SK-N-SH treated with all-trans-retinoic acid at 6 μM for 48 hours (cell line): ENCODE measurements around the gene ARSG.

Experiments
- ATAC-seq: fragments of 200-7000 bp; cut with Tn5 transposase; 3 replicates; pipeline ENCODE4 v1.9.1; 2020; ENCODE audit warnings: mild to moderate bottlenecking, moderate library complexity
- ARNTL ChIP-seq: fragments of 450-650 bp; formaldehyde crosslinking; IDR thresholded peaks from 2 replicates; pipeline ENCODE4 v1.5.0; 2020; ENCODE audit warnings: low read depth, mild to moderate bottlenecking, moderate library complexity, borderline replicate concordance
- BACH2 ChIP-seq: fragments of 250-450 bp; sonication (Bioruptor Pico); IDR thresholded peaks from 2 replicates; pipeline ENCODE4 v1.9.0; 2021; ENCODE audit warnings: mild to moderate bottlenecking, borderline replicate concordance
- CREB5 ChIP-seq: fragments of 250-450 bp; sonication (Bioruptor Pico); IDR thresholded peaks from 2 replicates; pipeline ENCODE4 v1.5.1; 2020; ENCODE audit warnings: low read depth, mild to moderate bottlenecking, moderate library complexity
- CSDC2 ChIP-seq: fragments of 250-450 bp; sonication (Bioruptor Pico); IDR thresholded peaks from 2 replicates; pipeline ENCODE4 v1.5.0; 2020; ENCODE audit warnings: mild to moderate bottlenecking, moderate library complexity
- ESRRG ChIP-seq: fragments of 250-450 bp; sonication (Bioruptor Pico); IDR thresholded peaks from 2 replicates; pipeline ENCODE4 v1.6.1; 2021; ENCODE audit warnings: mild to moderate bottlenecking
- ISL1 ChIP-seq: fragments of 250-450 bp; sonication (Bioruptor Pico); IDR thresholded peaks from 2 replicates; pipeline ENCODE4 v2.1.2; 2022; ENCODE audit warnings: mild to moderate bottlenecking, moderate library complexity
- OSR1 ChIP-seq: fragments of 250-450 bp; sonication (Bioruptor Pico); IDR thresholded peaks from 2 replicates; pipeline ENCODE4 v1.8.0; 2022; ENCODE audit warnings: moderate library complexity, mild to moderate bottlenecking, inconsistent platforms
- PATZ1 ChIP-seq: fragments of 250-450 bp; sonication (Bioruptor Pico); IDR thresholded peaks from 2 replicates; pipeline ENCODE4 v1.8.0; 2020; ENCODE audit warnings: mild to moderate bottlenecking, moderate library complexity, borderline replicate concordance
- PPARA ChIP-seq: fragments of 250-450 bp; sonication (Bioruptor Pico); IDR thresholded peaks from 2 replicates; pipeline ENCODE4 v1.5.0; 2020; ENCODE audit warnings: mild to moderate bottlenecking, borderline replicate concordance
- RARB ChIP-seq: fragments of 250-450 bp; sonication (Bioruptor Pico); IDR thresholded peaks from 2 replicates; pipeline ENCODE4 v1.8.0; 2021; ENCODE audit warnings: mild to moderate bottlenecking, moderate library complexity
- SNAI2 ChIP-seq: fragments of 250-450 bp; sonication (Bioruptor Pico); IDR thresholded peaks from 2 replicates; pipeline ENCODE4 v1.5.0; 2020; ENCODE audit warnings: mild to moderate bottlenecking, moderate library complexity
- TCF4 ChIP-seq: fragments of 250-450 bp; sonication (Bioruptor Pico); IDR thresholded peaks from 2 replicates; pipeline ENCODE4 v1.8.0; 2021; ENCODE audit warnings: mild to moderate bottlenecking, moderate library complexity, borderline replicate concordance
- TOX ChIP-seq: fragments of 250-450 bp; sonication (Bioruptor Pico); IDR thresholded peaks from 2 replicates; pipeline ENCODE4 v1.8.0; 2021; ENCODE audit warnings: mild to moderate bottlenecking, moderate library complexity, borderline replicate concordance
- ZC3H10 ChIP-seq: fragments of 250-450 bp; sonication (Bioruptor Pico); IDR thresholded peaks from 2 replicates; pipeline ENCODE4 v1.5.1; 2021; ENCODE audit warnings: mild to moderate bottlenecking, moderate library complexity
- ZFP3 ChIP-seq: fragments of 250-450 bp; sonication (Bioruptor Pico); IDR thresholded peaks from 2 replicates; pipeline ENCODE4 v1.5.0; 2020; ENCODE audit warnings: mild to moderate bottlenecking, moderate library complexity
- ZFP30 ChIP-seq: fragments of 450-650 bp; formaldehyde crosslinking; IDR thresholded peaks from 2 replicates; pipeline ENCODE4 v1.5.0; 2022; ENCODE audit warnings: mild to moderate bottlenecking, moderate library complexity
- ZNF565 ChIP-seq: fragments of 450-650 bp; formaldehyde crosslinking; conservative IDR thresholded peaks from 2 replicates; pipeline ENCODE4 v1.5.0; 2020; ENCODE audit warnings: low read depth, mild to moderate bottlenecking, moderate library complexity
- ZNF70 ChIP-seq: fragments of 450-650 bp; formaldehyde crosslinking; IDR thresholded peaks from 2 replicates; pipeline ENCODE4 v1.5.0; 2020; ENCODE audit warnings: mild to moderate bottlenecking, moderate library complexity
- ZNF8 ChIP-seq: fragments of 450-650 bp; formaldehyde crosslinking; IDR thresholded peaks from 2 replicates; pipeline ENCODE4 v1.5.0; 2020; ENCODE audit warnings: mild to moderate bottlenecking, moderate library complexity
- TF ChIP-seq, protein P1 (sequence below): fragments of 250-450 bp; sonication (Bioruptor Pico); IDR thresholded peaks from 2 replicates; pipeline ENCODE4 v1.8.0; 2021; ENCODE audit warnings: low read depth, mild to moderate bottlenecking, moderate library complexity, borderline replicate concordance
- TF ChIP-seq, protein P2 (sequence below): fragments of 250-450 bp; sonication (Bioruptor Pico); IDR thresholded peaks from 2 replicates; pipeline ENCODE4 v1.5.1; 2021; ENCODE audit warnings: mild to moderate bottlenecking, moderate library complexity
- TF ChIP-seq, protein P3 (sequence below): fragments of 250-450 bp; sonication (Bioruptor Pico); IDR thresholded peaks from 2 replicates; pipeline ENCODE4 v1.5.0; 2020; ENCODE audit warnings: mild to moderate bottlenecking, moderate library complexity

The ARSG gene

GRCh38 chr17:68344701-68345136, 53.4 kb downstream of the ARSG start:
- no peak for ATAC-seq
- TF ChIP-seq SNAI2 (CRISPR knock-in tag) (no peak), ZNF8 (CRISPR knock-in tag) (no peak), PPARA (CRISPR knock-in tag) (no peak), TOX (CRISPR knock-in tag) (no peak), CREB5 (CRISPR knock-in tag) (no peak)
- TF ChIP-seq, protein P1, sequence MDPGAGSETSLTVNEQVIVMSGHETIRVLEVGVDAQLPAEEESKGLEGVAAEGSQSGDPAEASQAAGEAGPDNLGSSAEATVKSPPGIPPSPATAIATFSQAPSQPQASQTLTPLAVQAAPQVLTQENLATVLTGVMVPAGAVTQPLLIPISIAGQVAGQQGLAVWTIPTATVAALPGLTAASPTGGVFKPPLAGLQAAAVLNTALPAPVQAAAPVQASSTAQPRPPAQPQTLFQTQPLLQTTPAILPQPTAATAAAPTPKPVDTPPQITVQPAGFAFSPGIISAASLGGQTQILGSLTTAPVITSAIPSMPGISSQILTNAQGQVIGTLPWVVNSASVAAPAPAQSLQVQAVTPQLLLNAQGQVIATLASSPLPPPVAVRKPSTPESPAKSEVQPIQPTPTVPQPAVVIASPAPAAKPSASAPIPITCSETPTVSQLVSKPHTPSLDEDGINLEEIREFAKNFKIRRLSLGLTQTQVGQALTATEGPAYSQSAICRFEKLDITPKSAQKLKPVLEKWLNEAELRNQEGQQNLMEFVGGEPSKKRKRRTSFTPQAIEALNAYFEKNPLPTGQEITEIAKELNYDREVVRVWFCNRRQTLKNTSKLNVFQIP (CRISPR knock-in tag): no peak

- TF ChIP-seq PPARA (CRISPR knock-in tag) (no peak), ZC3H10 (no peak), ISL1 (CRISPR knock-in tag) (no peak), RARB (CRISPR knock-in tag) (no peak), BACH2 (CRISPR knock-in tag) (no peak), CREB5 (CRISPR knock-in tag) (no peak), ZNF565 (CRISPR knock-in tag) (no peak), ARNTL (CRISPR knock-in tag) (no peak), ZFP3 (CRISPR knock-in tag) (no peak), ZNF70 (CRISPR knock-in tag) (no peak), ZNF8 (CRISPR knock-in tag) (no peak), ZFP30 (CRISPR knock-in tag) (no peak), SNAI2 (CRISPR knock-in tag) (no peak), OSR1 (CRISPR knock-in tag) (no peak)
- TF ChIP-seq, protein P2, sequence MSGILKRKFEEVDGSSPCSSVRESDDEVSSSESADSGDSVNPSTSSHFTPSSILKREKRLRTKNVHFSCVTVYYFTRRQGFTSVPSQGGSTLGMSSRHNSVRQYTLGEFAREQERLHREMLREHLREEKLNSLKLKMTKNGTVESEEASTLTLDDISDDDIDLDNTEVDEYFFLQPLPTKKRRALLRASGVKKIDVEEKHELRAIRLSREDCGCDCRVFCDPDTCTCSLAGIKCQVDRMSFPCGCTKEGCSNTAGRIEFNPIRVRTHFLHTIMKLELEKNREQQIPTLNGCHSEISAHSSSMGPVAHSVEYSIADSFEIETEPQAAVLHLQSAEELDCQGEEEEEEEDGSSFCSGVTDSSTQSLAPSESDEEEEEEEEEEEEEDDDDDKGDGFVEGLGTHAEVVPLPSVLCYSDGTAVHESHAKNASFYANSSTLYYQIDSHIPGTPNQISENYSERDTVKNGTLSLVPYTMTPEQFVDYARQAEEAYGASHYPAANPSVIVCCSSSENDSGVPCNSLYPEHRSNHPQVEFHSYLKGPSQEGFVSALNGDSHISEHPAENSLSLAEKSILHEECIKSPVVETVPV (CRISPR knock-in tag): no peak
Measured at GRCh38 chr17:68346448-68346847, 55.2 kb downstream of the ARSG start.

GRCh38 chr17:68347380-68347779, 56.1 kb downstream of the ARSG start:
- TF ChIP-seq ZFP3 (CRISPR knock-in tag): no peak
- no peak for TF ChIP-seq ZFP30 (CRISPR knock-in tag)
- no peak for TF ChIP-seq OSR1 (CRISPR knock-in tag)
- no peak for TF ChIP-seq RARB (CRISPR knock-in tag)
- no peak for TF ChIP-seq ZC3H10
- TF ChIP-seq ISL1 (CRISPR knock-in tag): no peak
- TF ChIP-seq, protein P2 (CRISPR knock-in tag): no peak
- TF ChIP-seq ESRRG (CRISPR knock-in tag): no peak
- no peak for TF ChIP-seq CREB5 (CRISPR knock-in tag)
- TF ChIP-seq, protein P3, sequence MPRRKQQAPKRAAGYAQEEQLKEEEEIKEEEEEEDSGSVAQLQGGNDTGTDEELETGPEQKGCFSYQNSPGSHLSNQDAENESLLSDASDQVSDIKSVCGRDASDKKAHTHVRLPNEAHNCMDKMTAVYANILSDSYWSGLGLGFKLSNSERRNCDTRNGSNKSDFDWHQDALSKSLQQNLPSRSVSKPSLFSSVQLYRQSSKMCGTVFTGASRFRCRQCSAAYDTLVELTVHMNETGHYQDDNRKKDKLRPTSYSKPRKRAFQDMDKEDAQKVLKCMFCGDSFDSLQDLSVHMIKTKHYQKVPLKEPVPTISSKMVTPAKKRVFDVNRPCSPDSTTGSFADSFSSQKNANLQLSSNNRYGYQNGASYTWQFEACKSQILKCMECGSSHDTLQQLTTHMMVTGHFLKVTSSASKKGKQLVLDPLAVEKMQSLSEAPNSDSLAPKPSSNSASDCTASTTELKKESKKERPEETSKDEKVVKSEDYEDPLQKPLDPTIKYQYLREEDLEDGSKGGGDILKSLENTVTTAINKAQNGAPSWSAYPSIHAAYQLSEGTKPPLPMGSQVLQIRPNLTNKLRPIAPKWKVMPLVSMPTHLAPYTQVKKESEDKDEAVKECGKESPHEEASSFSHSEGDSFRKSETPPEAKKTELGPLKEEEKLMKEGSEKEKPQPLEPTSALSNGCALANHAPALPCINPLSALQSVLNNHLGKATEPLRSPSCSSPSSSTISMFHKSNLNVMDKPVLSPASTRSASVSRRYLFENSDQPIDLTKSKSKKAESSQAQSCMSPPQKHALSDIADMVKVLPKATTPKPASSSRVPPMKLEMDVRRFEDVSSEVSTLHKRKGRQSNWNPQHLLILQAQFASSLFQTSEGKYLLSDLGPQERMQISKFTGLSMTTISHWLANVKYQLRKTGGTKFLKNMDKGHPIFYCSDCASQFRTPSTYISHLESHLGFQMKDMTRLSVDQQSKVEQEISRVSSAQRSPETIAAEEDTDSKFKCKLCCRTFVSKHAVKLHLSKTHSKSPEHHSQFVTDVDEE (CRISPR knock-in tag): no peak
- TF ChIP-seq SNAI2 (CRISPR knock-in tag): no peak
- TF ChIP-seq TCF4 (CRISPR knock-in tag): no peak
- TF ChIP-seq ZNF565 (CRISPR knock-in tag): no peak
- TF ChIP-seq PATZ1: no peak
- no peak for TF ChIP-seq ARNTL (CRISPR knock-in tag)
- TF ChIP-seq CSDC2 (CRISPR knock-in tag): no peak
- no peak for TF ChIP-seq ZNF8 (CRISPR knock-in tag)
- TF ChIP-seq, all 23 proteins: peak for 0
- ATAC-seq: no peak

More at GRCh38 chr17:68346448-68346847, 55.2 kb downstream of the ARSG start:
- ATAC-seq: no peak
